GM12872 (cell line): ENCODE results near the gene LGALSL.

Experiments
- CTCF ChIP-seq: IDR thresholded peaks from 3 replicates; pipeline ENCODE4 v1.5.1; 2011; ENCODE audit warnings: low read depth, mild to moderate bottlenecking, low read length, moderate library complexity; ENCODE audit not compliant: insufficient read depth

Gene LGALSL

GRCh38 chr2:64474121-64474571 is 20.2 kb downstream of the LGALSL start:
- no peak for TF ChIP-seq CTCF

GRCh38 chr2:64474636-64475035 is 20.7 kb downstream of the LGALSL start:
- TF ChIP-seq CTCF, result no peak

- no peak for TF ChIP-seq CTCF
Measured at GRCh38 chr2:64477037-64477436, 23.1 kb downstream of the LGALSL start.

GRCh38 chr2:64477979-64478378 is 24.0 kb downstream of the LGALSL start:
- no peak for TF ChIP-seq CTCF

- TF ChIP-seq CTCF, result no peak
Measured at GRCh38 chr2:64478502-64479230, 24.7 kb downstream of the LGALSL start.

GRCh38 chr2:64479259-64480117 is 25.5 kb downstream of the LGALSL start:
- TF ChIP-seq CTCF, result no peak

- TF ChIP-seq CTCF, result no peak
Measured at GRCh38 chr2:64481665-64482064, 27.7 kb downstream of the LGALSL start.
